AG04450 (cell line): ENCODE measurements around the gene ELP4. TPM values are rescaled to one million over a fixed set of nuclear protein-coding genes. Genes with fewer than 3 reads are reported as not detected.

Experiments used
- CTCF ChIA-PET: fragments of 300-600, 350-600 bp; formaldehyde crosslinking; extraction: SDS; loops from one replicate; lab custom pipeline; 2022; ENCODE audit warnings: antibody characterized with exemption, inconsistent platforms; lab: Charles Lee
- POLR2A ChIA-PET: fragments of 350-600 bp; formaldehyde crosslinking; extraction: SDS; loops from one replicate; lab custom pipeline; 2021; ENCODE audit warnings: antibody characterized with exemption, inconsistent platforms; lab: Yijun Ruan, JAX
- DNase-seq: peaks from one replicate; pipeline ENCODE4 v3.0.0-alpha.2; 2011; ENCODE audit warnings: low read depth, low spot score
- H3K27ac ChIP-seq: one replicate; pipeline ENCODE4 v1.5.1; 2012; ENCODE audit warnings: low read depth, low read length, control low read depth
- H3K27me3 ChIP-seq: one replicate; pipeline ENCODE4 v1.6.0; 2012; ENCODE audit warnings: low read length; ENCODE audit not compliant: control insufficient read depth, insufficient read depth
- H3K4me3 ChIP-seq: 2 replicates; pipeline ENCODE4 v1.5.1; 2011; ENCODE audit warnings: mild to moderate bottlenecking, low read depth, low read length, control low read depth
- H3K9me3 ChIP-seq: 2 replicates; pipeline ENCODE4 v1.5.1; 2012; ENCODE audit warnings: low read length; ENCODE audit not compliant: control insufficient read depth, insufficient read depth
- CTCF ChIP-seq: IDR thresholded peaks from 2 replicates; pipeline ENCODE4 v1.5.1; 2011; ENCODE audit warnings: low read depth, low read length, control low read depth, inconsistent platforms
- polyA plus RNA-seq: library from polyadenylated mRNA; depleted of rRNA; stranded (reverse); fragments of >200 nt; gene quantifications from 2 replicates; pipeline ENCODE4 v1.2.3, GENCODE V29; 2011

Gene ELP4
- polyA plus RNA-seq, 1 experiment: 15.5 TPM

- ChIA-PET CTCF (interaction anchor here (0.6 kb wide), 5 partner anchors 148 to 322 kb away, joined by 3 to 5 read pairs (median 3); no protein-coding TSS in a partner anchor), POLR2A (no interaction called here)
- no peak for TF ChIP-seq CTCF
- Histone ChIP-seq H3K27me3 (peaks cover 75% of the 10 kb centered on the region), H3K4me3 (no peak overlapping the region), H3K27ac (no peak overlapping the region), H3K9me3 (peaks cover 6% of the 10 kb centered on the region; the same call in 1 of the 2 replicates)
- no peak for DNase-seq
Measured at GRCh38 chr11:31797190-31798056, 287.9 kb downstream of the ELP4 start.

- POLR2A ChIA-PET: no interaction called here
- CTCF ChIA-PET: no interaction called here
Measured at GRCh38 chr11:31798057-31798553, 288.5 kb downstream of the ELP4 start.

GRCh38 chr11:31798554-31799434 is 289.2 kb downstream of the ELP4 start:
- DNase-seq: no peak
- ChIA-PET POLR2A (no interaction called here), CTCF (interaction anchor here (0.7 kb wide), 1 partner anchor 84 kb away, joined by 4 read pairs; no protein-coding TSS in a partner anchor)
- TF ChIP-seq CTCF: peak; percentile 40
- Histone ChIP-seq H3K9me3 (peaks cover 12% of the 10 kb centered on the region; the same call in 1 of the 2 replicates), H3K27ac (no peak overlapping the region), H3K4me3 (no peak overlapping the region), H3K27me3 (peaks cover 80% of the 10 kb centered on the region)

More at GRCh38 chr11:31798057-31798553, 288.5 kb downstream of the ELP4 start:
- no peak overlapping the region for H3K4me3 ChIP-seq
- DNase-seq: no peak
- H3K27ac ChIP-seq: no peak overlapping the region
- H3K9me3 ChIP-seq: peaks cover 6% of the 10 kb centered on the region; the same call in 1 of the 2 replicates
- TF ChIP-seq CTCF: no peak
- H3K27me3 ChIP-seq: peaks cover 75% of the 10 kb centered on the region

GRCh38 chr11:31799435-31800397 is 290.1 kb downstream of the ELP4 start:
- no peak overlapping the region for H3K4me3 ChIP-seq
- no peak overlapping the region for H3K27ac ChIP-seq
- no peak for TF ChIP-seq CTCF
- H3K27me3 ChIP-seq: peaks cover 86% of the 10 kb centered on the region
- H3K9me3 ChIP-seq: peaks cover 19% of the 10 kb centered on the region; the same call in 1 of the 2 replicates
- no peak for DNase-seq
- ChIA-PET POLR2A (no interaction called here), CTCF (interaction anchor here (0.7 kb wide), 1 partner anchor 85 kb away, joined by 4 read pairs; no protein-coding TSS in a partner anchor)
